HG03354 (cell line): ENCODE measurements around the gene GKN2.

ENCODE experiments used
- ATAC-seq: cut with Tn5 transposase; IDR thresholded peaks from one replicate; pipeline ENCODE4 v1.9.1; 2021; ENCODE audit warnings: mild to moderate bottlenecking; ENCODE audit not compliant: unreplicated experiment, poor library complexity, severe bottlenecking

Gene GKN2

DNA sequence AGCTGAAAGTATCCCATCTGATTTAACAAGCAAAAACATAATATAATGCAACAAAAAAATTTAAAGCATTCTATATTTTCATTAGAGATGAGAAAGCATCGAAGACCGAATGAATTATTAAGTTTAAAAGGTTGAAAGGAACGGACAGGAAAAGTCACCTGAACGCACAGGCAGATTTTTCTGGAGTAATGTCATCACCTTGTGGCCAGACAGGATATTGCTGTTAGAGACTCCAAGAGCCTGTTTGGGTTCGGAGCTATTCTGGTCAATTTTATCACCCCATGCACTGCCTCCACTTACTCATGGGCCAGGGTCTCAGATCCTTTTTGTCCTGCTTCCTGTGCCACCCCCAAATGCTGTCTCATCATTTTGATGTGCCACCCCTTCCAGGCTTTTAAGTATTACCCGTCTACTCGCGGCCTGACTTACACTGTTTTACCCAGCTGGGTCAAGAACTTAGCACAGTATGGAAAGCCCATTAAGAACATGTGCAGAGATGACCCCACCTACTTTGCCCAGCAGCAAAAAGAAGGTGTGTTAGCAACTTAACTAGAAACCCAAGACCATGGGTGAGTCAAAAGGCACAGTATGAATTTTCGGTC lies 27.3 kb downstream of the GKN2 start:
- ATAC-seq = peak; percentile 74

DNA sequence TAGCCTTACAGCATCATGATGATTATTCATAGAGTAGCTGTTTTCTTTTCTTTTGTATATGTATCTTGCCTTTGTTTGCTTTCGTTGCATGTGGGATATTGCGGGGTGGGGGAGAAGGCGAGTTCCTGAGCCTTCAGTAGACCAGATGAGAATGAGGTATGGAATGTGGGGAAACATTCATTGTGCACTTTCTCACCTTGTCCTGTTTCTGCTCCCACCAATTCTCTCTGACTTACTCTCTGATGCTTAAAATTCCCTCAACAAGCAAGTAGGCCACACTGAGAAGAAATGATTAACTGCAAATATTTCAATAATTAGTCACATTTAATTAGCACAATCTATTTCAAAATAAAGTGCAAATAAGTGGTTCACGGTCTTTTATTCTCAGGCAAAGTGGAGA lies 31.0 kb downstream of the GKN2 start:
- ATAC-seq = no peak

DNA sequence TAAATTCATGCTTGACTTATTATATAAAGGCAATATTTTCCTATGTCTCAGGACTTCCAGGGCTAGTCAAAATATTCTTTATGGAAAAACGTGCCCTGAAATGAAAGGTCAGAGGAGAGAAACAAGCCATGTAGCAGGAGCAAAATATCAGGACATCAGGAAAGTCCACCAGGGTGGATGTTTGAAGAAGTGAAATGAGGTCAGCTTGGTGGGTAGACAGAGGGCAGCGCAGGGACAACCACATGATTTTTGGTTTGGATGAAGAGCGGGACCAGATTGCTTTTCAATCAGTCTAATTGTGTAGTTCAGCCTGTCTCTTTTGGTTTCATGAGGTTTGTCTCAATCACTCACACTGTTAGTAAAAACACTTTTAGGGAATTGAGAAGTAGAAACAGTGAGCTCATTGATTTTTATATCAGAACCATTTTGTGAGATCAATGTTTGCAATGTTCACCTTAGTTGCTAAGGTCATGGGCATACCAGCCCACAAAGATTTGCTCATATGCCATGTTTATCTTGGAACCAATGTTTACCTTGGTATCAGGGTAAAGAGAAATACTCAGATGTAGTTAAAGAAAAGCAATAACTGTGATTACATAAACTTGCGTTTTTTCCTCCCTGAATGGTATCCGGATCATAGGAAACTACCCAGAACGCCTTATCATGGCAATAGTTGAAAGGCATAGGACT lies 32.1 kb downstream of the GKN2 start:
- ATAC-seq = no peak

DNA sequence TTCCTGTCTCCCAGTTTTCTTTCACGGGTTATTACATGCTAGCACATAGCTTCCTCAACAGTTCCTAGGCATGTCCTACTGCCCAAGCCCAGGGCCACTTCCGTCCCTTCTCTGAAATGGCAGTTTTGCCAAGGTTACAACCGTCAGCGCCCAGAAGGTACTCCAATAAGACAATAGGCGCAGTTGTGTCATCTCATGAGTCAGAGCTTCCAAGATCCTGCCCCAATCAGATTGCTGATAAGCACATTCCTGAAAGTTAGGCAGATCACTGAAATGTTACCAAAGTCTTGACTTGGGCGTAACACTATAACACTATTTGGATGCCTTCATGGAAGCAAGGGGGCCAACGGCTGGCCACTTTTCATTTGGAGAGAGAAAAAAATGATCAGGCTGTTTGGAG lies 34.2 kb downstream of the GKN2 start:
- ATAC-seq = no peak

DNA sequence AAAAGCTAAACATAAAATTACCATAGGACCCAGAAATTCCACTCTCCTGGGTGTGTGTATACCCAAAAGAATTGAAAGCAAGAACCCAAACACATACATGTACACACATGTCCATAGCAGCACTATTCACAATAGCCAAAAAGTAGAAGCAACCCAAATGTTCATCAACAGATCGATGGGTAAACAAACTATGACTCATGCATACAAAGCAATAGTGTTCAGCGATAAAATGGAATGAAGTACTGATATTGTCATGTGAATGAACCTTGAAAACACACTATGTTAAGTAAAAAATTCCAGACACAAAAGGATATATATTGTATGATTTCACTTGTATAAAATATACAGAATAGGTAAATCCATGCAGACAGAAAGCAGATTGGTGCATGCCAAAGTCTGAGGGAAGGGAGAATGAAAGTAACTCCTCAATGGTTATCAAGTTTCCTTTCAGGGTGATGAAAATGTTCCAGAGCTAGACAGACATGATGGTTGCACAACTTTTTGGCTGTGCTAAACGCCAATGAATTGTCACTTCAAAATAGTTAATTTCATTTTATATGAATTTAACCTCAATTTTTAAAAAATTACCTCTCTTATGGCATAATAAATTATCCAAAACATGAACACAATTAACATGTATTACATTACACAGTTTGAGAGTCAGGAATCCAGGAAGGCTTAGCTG lies 35.5 kb downstream of the GKN2 start:
- no peak for ATAC-seq

DNA sequence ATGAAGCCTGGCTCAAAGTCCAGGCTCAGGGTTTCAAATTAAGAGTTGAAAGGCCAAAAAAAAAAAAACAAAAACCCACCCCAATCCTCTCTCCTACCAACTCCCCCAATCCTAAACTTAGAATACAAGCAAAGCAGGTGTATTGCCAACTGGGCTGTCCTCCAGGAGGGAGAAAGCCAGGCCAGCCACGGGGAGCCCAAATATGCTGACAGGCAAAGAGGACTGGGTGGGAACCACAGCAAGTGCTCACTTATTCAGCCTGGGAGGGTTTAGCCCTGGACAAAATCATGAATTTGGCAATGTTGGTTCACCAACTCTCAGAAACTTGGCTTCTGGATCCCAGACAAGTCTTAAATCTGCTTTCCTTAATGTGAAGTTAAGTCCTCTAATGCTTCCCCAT lies 36.5 kb downstream of the GKN2 start:
- no peak for ATAC-seq

DNA sequence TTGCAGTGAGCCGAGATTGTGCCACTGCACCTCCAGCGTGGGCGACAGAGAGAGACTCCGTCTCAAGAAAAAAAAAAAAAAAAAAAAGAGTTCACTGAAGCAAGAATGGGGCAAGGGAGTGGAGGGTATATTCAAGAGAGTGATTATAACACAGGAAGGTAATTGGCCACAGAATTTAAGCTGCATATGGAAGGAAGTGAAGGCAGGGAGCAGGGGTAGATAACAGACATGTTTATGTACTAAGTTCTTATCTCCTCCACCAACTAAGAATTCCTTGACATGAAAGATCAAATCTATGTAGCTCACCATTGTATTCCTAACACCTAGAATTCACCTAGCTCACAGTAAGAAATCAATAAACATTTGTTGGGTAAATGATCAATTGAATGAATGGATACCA lies 37.3 kb downstream of the GKN2 start:
- no peak for ATAC-seq

DNA sequence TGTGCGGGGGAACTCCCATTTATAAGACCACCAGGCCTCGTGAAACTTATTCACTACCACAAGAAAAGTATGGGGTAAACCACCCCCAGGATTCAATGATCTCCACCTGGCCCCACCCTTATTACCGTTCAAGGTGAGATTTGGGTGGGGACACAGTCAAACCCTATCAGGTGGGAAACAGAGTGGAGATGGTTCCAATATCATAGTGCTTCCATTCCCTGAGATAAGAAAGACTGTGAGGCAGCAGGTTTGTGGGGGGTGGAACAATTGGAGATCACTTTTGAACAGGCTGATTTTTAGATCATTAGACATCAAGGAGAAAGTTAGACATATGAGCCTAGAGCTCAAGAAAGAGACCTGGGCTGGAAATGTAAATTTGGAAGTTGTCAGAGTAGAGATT lies 39.3 kb downstream of the GKN2 start:
- ATAC-seq = no peak

DNA sequence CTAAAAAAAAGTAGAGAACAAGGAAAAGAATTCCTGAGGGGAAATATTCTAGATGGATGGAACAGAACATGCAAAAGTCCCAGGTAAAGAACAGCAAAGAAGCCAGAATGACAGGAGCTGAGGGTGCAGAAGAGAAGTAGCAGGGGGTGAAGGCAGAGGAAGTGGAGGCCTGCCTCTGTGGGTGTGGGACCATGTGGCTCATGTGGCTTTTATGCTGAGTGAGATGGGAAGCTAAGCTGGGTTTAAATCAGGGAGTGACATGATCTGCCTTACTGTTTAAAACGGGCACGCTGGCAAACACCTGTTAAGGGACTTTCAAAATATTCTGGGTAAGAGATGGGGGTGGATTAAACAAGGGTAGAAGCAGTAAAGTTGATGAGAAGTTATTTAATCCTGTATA lies 40.0 kb downstream of the GKN2 start:
- ATAC-seq = no peak

DNA sequence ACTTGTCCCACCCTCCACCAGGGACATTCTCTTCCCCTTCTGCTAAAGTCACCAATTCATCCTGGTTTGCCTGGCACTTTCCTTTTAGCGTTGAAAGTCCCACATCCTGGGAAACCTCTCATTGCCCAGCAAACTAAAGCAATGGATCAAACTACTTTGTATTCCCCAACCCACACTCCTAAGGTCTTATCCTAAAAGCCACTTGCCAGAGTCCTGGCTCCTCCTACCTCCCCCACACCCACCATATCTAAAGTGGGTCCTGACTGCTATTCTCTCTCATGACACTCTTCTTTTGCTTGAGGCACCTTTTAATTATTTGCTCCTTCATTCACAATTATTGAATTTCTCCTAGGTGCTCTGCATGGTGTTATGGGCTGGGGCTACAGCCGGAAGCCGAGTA lies 40.6 kb downstream of the GKN2 start:
- no peak for ATAC-seq

DNA sequence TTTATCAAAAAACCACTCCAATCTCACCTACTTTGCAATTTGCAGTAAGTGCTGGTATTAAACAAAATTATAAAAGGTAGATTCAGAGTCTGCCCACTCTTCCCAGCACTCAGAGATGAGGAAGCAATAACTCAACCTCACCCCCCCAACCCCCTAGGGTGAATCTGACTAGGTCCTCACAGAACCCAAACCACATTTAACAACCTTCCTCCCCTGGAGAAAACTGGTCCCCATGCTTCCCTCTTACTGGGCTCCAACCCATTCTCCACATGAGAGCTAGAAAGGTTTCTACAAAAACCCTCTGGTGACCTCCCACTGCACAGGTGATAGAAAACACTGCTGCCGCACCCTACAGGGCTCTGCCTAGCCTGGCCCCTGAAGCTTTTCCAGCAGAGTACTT lies 41.0 kb downstream of the GKN2 start:
- no peak for ATAC-seq

DNA sequence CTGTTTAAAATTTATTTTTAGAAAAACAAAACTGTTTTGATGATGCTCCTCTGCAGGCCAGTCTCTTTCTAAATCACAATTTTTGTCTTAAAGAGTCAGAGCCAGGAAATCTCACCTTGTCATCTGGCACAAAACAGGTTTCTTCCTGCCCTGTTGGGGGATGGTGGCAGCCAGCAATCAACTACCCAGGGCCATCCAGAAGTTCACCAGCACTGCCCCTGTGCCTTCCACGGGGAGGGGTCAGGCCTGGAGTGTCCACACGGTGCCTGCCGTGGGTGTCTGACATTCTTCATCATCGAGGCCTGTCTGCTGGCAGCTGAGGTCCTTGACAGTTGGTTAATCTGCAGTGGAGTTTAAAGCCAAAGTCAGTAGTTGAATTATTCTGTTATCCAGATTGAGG lies 41.4 kb downstream of the GKN2 start:
- no peak for ATAC-seq

DNA sequence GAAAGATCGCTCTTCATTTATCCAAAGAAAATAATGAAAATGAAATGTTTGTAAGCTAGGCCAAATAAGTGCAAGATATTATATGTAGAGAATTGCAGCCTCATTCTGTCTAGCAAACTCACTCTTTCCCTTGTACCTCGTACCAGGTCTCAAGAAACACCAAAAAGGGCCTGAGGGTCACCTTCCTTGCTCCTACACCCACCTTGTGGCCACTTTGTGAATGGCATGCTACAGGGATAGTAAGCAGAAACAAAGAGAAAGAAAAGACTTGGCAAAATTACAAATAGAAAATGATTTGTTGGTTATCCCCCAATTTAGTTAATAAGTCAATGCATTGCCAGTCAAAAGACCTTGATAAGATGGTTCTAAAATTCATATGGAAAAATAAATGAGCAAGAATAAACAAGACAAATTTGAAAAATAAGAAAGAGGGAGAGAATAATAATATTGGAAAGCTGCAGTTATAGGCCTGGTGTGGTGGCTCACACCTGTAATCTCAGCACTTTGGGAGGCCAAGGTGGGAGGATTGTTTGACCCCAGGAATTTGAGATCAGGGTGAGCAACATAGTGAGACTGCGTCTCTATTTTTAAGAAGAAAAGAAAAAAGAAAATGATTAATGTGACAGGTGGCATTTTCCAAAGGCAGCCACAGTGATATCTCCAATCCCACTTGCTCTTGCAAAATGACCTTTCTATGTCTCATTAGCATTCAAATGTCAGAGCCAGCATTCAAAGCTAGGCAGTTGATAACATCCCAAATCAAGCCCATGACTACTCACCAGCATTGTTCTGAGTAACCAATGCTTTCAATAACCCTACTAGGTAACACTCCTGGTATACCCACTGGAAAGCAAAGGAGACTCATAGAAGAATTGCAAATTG lies 42.7 kb downstream of the GKN2 start:
- ATAC-seq = peak; percentile 51

DNA sequence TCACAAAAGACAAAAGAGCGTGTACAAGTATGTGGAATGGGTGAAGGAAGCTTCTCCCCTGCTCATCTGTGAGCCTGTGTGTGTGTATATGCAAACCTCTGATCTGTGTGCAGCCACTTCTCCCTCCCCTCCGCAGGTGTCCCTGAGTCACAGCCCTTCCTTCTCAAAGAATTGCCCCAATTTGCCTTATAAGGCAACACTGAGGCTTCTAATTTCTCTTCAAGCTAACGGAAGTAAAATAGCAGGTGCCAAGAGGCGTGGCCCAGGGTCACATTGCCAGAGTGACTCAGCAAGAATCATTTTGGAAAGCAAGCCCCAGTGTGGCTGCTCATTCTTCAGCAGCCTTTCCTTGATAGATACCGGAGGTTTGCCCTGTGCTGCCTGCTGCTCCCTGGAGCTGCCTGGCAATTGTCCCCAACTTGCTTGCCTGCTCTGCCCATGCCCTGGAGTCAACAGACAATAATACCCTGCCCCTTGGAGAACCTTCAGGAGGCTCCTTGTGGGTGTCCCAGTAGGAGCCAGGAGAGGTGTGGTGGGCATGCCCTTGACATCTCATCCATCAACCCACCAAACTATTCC lies 44.2 kb downstream of the GKN2 start:
- peak; percentile 97 for ATAC-seq

DNA sequence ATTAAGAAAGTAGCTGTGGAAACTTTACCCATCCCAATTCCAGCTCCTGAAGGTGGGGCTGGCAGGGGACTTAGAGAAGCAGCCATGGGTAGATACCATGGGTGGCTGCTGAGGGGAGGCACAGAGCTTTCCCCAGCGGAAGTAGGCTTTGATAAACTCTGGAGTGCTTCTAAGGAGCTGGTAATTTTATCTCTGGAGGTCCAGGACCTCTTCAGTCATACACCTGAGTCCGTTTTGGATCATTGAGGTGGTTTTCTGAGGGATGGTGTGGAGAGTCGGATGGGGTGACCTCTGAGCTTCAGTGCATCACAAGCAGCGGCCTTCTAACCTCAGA lies 44.8 kb downstream of the GKN2 start:
- ATAC-seq = peak; percentile 26

DNA sequence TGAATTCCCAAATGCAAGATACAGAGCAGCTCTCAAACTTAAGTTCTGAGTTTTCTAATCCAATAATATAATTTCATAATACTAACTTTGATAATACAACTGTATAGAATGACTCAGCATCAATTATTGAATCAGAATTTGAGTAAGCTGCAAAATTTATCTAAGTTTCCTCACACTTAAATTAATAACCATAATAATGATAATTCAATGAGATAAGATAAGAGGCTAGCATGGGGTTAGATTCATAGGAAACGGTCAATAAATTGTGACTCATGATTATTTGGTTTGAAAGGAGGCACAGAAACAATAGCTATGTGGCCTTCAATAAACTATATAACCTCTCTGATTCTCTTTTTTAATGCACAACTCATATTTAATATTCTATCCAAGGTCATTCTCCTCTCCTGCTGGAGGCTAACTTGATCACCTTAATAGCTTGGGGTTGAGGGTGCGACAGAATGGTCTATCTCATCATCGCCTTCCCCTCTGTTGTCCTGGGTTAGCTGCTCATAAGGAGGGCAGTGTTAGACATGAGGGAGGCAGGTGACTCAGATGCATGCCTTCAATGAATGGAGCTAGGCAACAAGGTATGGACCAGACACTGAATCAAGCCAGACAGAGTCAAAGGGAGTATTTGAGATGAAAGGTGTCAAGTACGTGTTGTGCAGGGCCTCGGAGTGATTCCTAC lies 45.3 kb downstream of the GKN2 start:
- ATAC-seq = no peak

DNA sequence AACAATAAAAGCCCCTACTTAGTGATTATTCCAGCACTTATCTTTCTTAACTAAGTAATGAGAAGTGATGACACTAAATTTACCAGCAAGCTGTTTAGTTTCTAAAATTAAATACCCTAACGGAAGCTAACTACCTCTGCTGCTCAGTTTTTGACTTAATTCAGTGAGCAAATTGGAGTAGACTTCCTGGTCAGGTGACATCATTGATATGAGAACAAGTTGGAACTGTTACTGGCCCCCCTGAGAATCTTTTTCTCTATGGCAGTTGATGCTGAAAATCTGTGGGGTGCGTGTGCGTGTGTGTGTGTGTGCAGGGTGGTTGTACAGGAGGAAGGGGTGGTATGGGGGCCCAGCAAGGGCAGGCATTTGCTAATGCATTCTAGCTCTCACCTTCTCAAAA lies 46.0 kb downstream of the GKN2 start:
- no peak for ATAC-seq

DNA sequence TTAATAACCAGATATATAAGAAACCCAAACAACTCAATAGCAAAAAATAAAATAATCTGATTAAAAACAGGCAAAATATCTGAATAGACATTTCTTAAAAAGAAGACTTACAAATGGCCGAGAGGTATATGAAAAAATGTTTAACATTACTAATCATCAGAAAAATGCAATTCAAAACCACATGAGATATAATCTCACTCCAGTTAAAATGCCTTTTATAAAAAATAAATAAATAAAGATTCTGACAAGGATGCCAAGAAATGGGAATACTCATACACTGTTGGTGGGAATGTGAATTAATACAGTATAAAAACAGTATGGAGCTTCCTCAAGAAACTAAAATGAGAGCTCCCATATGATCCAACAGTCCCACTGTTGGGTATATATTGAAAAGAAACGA lies 47.6 kb downstream of the GKN2 start:
- no peak for ATAC-seq

DNA sequence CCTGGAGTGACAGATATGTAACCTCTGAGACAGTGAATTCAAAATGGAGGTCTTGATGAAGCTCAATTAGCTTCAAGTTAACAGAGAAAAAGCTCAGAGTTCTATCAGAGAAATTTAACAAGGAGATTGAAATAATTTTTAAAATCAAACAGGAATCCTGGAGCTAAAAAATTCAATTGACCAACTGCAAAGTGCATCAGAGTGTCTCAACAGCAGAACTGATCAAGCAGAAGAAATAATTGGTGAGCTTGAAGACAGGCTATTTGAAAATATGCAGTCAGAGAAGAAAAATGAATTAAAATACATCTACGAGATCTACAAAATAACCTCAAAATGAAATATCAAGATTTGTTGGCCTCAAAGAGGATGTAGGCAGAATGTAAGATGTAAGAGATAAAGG lies 51.1 kb downstream of the GKN2 start:
- ATAC-seq = no peak

DNA sequence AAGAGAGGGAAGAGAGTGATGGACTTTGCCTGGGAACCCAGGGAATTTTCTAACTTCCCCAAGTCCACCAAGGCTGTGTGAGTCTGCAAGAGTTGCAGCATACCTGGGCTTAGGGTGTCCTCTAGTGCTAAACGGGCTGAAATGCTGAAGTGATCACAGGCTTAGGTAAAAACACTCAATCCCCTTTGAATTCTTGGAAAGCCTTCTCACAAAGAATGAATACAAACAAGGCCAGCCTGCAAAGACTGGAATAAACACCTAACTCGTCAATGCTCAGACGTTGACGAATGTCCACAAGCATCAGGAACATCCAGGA lies 51.5 kb downstream of the GKN2 start:
- ATAC-seq = no peak
